ENCODE results near the gene TC2N. TPM values are rescaled to one million over a fixed set of nuclear protein-coding genes. Genes with fewer than 3 reads are reported as not detected.
A peak's percentile ranks its signal among the peaks of the same experiment; 100 is the strongest.

TC2N gene
- total RNA-seq, 1 experiment from 2014 or later = 7.7 TPM

GRCh38 chr14:91752961-91753360 lies 114.4 kb downstream of the TC2N start:
- CTCF ChIA-PET = no interaction called here
- intact Hi-C loops (cut with micrococcal nuclease; ENCODE audit: unreplicated experiment) = no loop called here

GRCh38 chr14:91751719-91752118 lies 115.6 kb downstream of the TC2N start:
- BruUV-seq (replicated peaks) = no TSS peak
- H3K9me3 ChIP-seq (ENCODE audit: insufficient read depth, low read depth) = no peaks in the 10 kb centered on the region; the same call in none of the 2 replicates
- ChIA-PET CTCF (no interaction called here), POLR2A (ENCODE audit: unreplicated experiment) (no interaction called here)
- H3F3A ChIP-seq (ENCODE audit: insufficient read depth, low read depth) = peaks cover 16% of the 10 kb centered on the region
- H3K27me3 ChIP-seq (ENCODE audit: insufficient read depth, low read depth) = no peaks in the 10 kb centered on the region
- H3K79me2 ChIP-seq (ENCODE audit: low read depth) = no peaks in the 10 kb centered on the region
- H3K4me1 ChIP-seq (replicated peaks; ENCODE audit: insufficient read depth) = peaks cover 35% of the 10 kb centered on the region
- H4K20me1 ChIP-seq (ENCODE audit: insufficient read depth) = no peaks in the 10 kb centered on the region
- H3K4me3 ChIP-seq = no peak overlapping the region
- DNase-seq = no peak
- intact Hi-C loops (cut with micrococcal nuclease; ENCODE audit: unreplicated experiment) = no loop called here
- H3K36me3 ChIP-seq (ENCODE audit: low read depth) = no peaks in the 10 kb centered on the region
- no peak overlapping the region for H3K27ac ChIP-seq
- no peak overlapping the region for H3K4me2 ChIP-seq
- H3K9me2 ChIP-seq (ENCODE audit: insufficient read depth) = no peaks in the 10 kb centered on the region
- H2AFZ ChIP-seq = no peak overlapping the region
- TF ChIP-seq CTCF (conservative IDR thresholded peaks at IDR 0.05) (no peak), EZH2 (IDR thresholded peaks at IDR 0.05; ENCODE audit: low read depth) (no peak)

More at GRCh38 chr14:91752961-91753360, 114.4 kb downstream of the TC2N start:
- no peaks in the 10 kb centered on the region; the same call in none of the 2 replicates for H3K9me3 ChIP-seq (ENCODE audit: insufficient read depth, low read depth)
- H2AFZ ChIP-seq = no peak overlapping the region
- no peaks in the 10 kb centered on the region for H3K36me3 ChIP-seq (ENCODE audit: low read depth)
- H3K4me2 ChIP-seq = no peak overlapping the region
- peaks cover 39% of the 10 kb centered on the region for H3K4me1 ChIP-seq (replicated peaks; ENCODE audit: insufficient read depth)
- H3K79me2 ChIP-seq (ENCODE audit: low read depth) = no peaks in the 10 kb centered on the region
- no peaks in the 10 kb centered on the region for H4K20me1 ChIP-seq (ENCODE audit: insufficient read depth)
- DNase-seq = no peak
- BruUV-seq (replicated peaks) = no TSS peak
- no peak for TF ChIP-seq CTCF (conservative IDR thresholded peaks at IDR 0.05)
- no peak for TF ChIP-seq EZH2 (IDR thresholded peaks at IDR 0.05; ENCODE audit: low read depth)
- POLR2A ChIA-PET (ENCODE audit: unreplicated experiment) = no interaction called here
- H3K27ac ChIP-seq = peak overlapping the region; percentile 9; the same call in 1 of the 2 replicates
- no peak overlapping the region for H3K4me3 ChIP-seq
- H3F3A ChIP-seq (ENCODE audit: insufficient read depth, low read depth) = peaks cover 16% of the 10 kb centered on the region
- no peaks in the 10 kb centered on the region for H3K9me2 ChIP-seq (ENCODE audit: insufficient read depth)
- no peaks in the 10 kb centered on the region for H3K27me3 ChIP-seq (ENCODE audit: insufficient read depth, low read depth)

- Histone ChIP-seq H3K36me3 (ENCODE audit: low read depth) (no peaks in the 10 kb centered on the region), H3K4me2 (no peak overlapping the region), H3K9me3 (ENCODE audit: insufficient read depth, low read depth) (no peaks in the 10 kb centered on the region; the same call in none of the 2 replicates), H3F3A (ENCODE audit: insufficient read depth, low read depth) (peaks cover 11% of the 10 kb centered on the region), H4K20me1 (ENCODE audit: insufficient read depth) (no peaks in the 10 kb centered on the region), H3K27ac (no peak overlapping the region), H3K4me1 (replicated peaks; ENCODE audit: insufficient read depth) (peaks cover 27% of the 10 kb centered on the region), H2AFZ (no peak overlapping the region), H3K9me2 (ENCODE audit: insufficient read depth) (no peaks in the 10 kb centered on the region), H3K4me3 (no peak overlapping the region), H3K27me3 (ENCODE audit: insufficient read depth, low read depth) (no peaks in the 10 kb centered on the region), H3K79me2 (ENCODE audit: low read depth) (no peaks in the 10 kb centered on the region)
- DNase-seq = no peak
- POLR2A ChIA-PET (ENCODE audit: unreplicated experiment) = no interaction called here
- BruUV-seq (replicated peaks) = no TSS peak
- CTCF ChIA-PET = no interaction called here
- TF ChIP-seq EZH2 (IDR thresholded peaks at IDR 0.05; ENCODE audit: low read depth) (no peak), CTCF (conservative IDR thresholded peaks at IDR 0.05) (no peak)
- intact Hi-C loops (cut with micrococcal nuclease; ENCODE audit: unreplicated experiment) = no loop called here
Observed at GRCh38 chr14:91750634-91751198, 116.6 kb downstream of the TC2N start.
